CD4-positive, alpha-beta T cell treated with Interleukin-2 at 100 ng/mL for 4 hours (primary cell): Measurements from ENCODE around the gene KRTAP10-9.

Source experiments
- DNase-seq: peaks from one replicate; pipeline ENCODE4 v3.0.0-alpha.2; 2020; ENCODE audit warnings: low spot score

The KRTAP10-9 gene

DNA sequence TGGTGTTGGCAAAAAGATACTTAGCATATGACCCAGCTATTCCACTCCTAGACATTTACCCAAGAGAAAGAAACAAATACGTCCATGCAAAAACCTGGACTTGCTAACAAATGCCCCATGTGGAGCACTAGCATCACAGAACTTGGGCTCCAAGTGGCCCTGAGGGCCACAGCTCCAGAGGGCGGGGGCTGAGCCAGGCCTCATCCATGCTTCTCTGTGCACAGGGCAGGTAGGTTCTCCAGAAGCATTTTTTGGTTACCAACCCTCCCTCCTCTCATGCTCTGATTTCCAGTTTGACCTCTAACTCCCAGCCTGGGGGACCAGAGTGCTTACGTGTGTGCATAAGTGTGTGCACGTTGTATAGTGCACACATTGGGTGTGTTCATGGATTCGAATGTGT, 37.8 kb downstream of the KRTAP10-9 start:
- DNase-seq: no peak

DNA sequence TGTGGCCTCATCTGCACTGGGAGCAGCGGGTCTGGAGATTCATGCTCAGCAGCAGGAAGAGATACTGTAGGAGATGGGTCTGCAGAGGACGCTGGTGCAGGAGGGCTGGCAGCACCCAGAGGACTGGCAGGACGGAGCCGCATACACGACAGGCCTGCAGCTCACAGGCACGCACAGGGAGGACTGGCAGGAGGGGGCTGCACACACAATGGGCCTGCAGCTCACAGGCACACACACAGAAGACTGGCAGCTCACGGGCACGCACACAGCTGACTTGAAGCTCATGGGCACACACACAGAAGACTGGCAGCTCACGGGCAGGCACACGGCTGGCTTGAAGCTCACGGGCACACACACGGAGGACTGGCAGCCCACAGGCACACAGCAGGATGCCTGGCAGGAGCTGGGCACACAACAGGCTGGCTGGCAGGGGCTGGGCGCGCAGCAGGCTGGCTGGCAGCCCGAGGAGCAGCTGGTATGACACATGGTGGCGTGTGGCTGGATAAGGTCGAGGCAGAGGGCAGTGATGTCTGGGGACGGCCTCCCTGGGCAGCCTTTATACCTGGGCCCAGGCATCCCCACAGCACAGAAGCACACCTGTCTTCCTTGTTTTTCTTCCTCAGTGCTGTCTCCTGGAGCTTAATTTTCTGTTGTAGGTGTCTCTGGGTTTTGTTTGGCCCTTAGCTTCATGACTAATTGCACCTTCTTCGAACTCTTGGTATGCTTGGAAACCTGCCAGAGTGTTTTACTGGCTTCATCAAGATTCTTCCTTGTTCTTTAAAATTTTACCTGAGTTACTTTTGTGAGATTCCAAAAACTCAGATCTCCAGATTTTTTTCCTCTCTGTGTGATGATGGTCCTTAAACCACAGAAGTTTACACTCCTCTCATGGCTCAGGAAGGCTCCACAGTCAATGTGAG, 39.8 kb downstream of the KRTAP10-9 start, which contains the start of gene KRTAP12-2:
KRTAP12-2 (minus strand) TSS at position 527 of the 920 bp plus-strand sequence; CDS start at position 486, 41 bp downstream.
- no peak for DNase-seq

GRCh38 chr21:44667612-44668011, 40.7 kb downstream of the KRTAP10-9 start:
- DNase-seq: no peak

- no peak for DNase-seq
Observed at GRCh38 chr21:44670642-44671432, 43.9 kb downstream of the KRTAP10-9 start.

GRCh38 chr21:44671911-44672310, 45.0 kb downstream of the KRTAP10-9 start:
- DNase-seq: no peak

DNA sequence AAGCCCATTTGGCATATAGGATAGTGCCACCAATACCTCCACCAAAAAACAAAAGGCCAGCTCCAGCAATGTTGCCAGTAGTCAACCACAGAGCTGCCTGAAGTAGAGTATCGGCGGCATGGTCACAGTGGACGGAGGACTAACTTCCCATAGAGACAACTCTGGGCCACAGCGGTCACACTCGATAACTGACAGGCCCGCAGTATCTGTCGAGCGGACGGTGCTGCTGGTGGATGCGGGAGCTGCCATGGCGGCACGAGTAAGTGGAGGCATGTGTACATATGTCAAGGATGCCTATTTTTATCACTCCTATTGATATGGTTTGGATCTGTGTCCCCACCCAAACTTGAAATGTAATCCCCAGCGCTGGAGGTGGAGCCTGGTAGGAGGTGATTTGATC, 51.0 kb downstream of the KRTAP10-9 start:
- no peak for DNase-seq
